Fibroblast of lung (primary cell): ENCODE data around the gene CCDC157. TPM values are rescaled to one million over a fixed set of nuclear protein-coding genes. Genes with fewer than 3 reads are reported as not detected.

Experiments
- DNase-seq, 2 donors: peaks; one replicate each; pipeline versions ENCODE4 v3.0.0 to v3.0.0-alpha.2; 2010; ENCODE audit warnings: low read depth in 2 of 2
- H2AFZ ChIP-seq: 2 replicates; pipeline ENCODE4 v1.5.1; 2012; ENCODE audit warnings: low read length, control low read depth, inconsistent platforms
- H3K27ac ChIP-seq: 2 replicates; pipeline ENCODE4 v1.5.1; 2011; ENCODE audit warnings: low read length, control low read depth; ENCODE audit not compliant: insufficient read depth
- H3K27me3 ChIP-seq: 2 replicates; pipeline ENCODE4 v1.5.1; 2011; ENCODE audit warnings: mild to moderate bottlenecking, low read length; ENCODE audit not compliant: control insufficient read depth, insufficient read depth
- H3K36me3 ChIP-seq: 2 replicates; pipeline ENCODE4 v1.5.1; 2011; ENCODE audit warnings: low read length; ENCODE audit not compliant: control insufficient read depth, insufficient read depth
- H3K4me1 ChIP-seq: 2 replicates; pipeline ENCODE4 v1.5.1; 2011; ENCODE audit warnings: low read length; ENCODE audit not compliant: control insufficient read depth, insufficient read depth; ENCODE audit errors: extremely low read depth
- H3K4me2 ChIP-seq: 2 replicates; pipeline ENCODE4 v1.5.1; 2011; ENCODE audit warnings: low read length, control low read depth; ENCODE audit not compliant: insufficient read depth; ENCODE audit errors: extremely low read depth
- H3K4me3 ChIP-seq, 4 experiments: fragments of 200-600 bp in 1 of 4; sonication (generic) in 1 of 4; replicated peaks in 1 of 4; 2 replicates each; pipeline ENCODE4 v1.5.1; 2011 to 2016; ENCODE audit warnings: low read length in 4 of 4, low read depth in 3 of 4, mild to moderate bottlenecking in 3 of 4, control low read depth in 2 of 4, inconsistent platforms in 1 of 4, mixed read lengths in 1 of 4; ENCODE audit not compliant: insufficient read depth in 1 of 4; ENCODE audit errors: control extremely low read depth in 1 of 4
- H3K79me2 ChIP-seq: 2 replicates; pipeline ENCODE4 v1.5.1; 2012; ENCODE audit warnings: mild to moderate bottlenecking, low read length, inconsistent platforms; ENCODE audit not compliant: control insufficient read depth, insufficient read depth
- H3K9ac ChIP-seq: 2 replicates; pipeline ENCODE4 v1.5.1; 2011; ENCODE audit warnings: mild to moderate bottlenecking, low read length, control low read depth; ENCODE audit not compliant: insufficient read depth
- H3K9me3 ChIP-seq: 2 replicates; pipeline ENCODE4 v1.5.1; 2012; ENCODE audit warnings: low read depth, low read length; ENCODE audit not compliant: control insufficient read depth, insufficient read depth
- H4K20me1 ChIP-seq: 2 replicates; pipeline ENCODE4 v1.5.1; 2011; ENCODE audit warnings: low read length; ENCODE audit not compliant: control insufficient read depth, insufficient read depth; ENCODE audit errors: extremely low read depth
- CTCF ChIP-seq, 2 donors: IDR thresholded peaks in 1 of 2; conservative IDR thresholded peaks in 1 of 2; 1 replicate in 1 of 2; 2 replicates in 1 of 2; pipeline ENCODE4 v1.5.1; 2011 to 2012; ENCODE audit warnings: low read length in 2 of 2, control low read depth in 1 of 2, inconsistent platforms in 1 of 2, low read depth in 1 of 2, mild to moderate bottlenecking in 1 of 2
- EZH2 ChIP-seq: IDR thresholded peaks from 2 replicates; pipeline ENCODE4 v1.5.1; 2012; ENCODE audit warnings: low read length, control low read depth, mild to moderate bottlenecking; ENCODE audit errors: missing control alignments
- polyA plus RNA-seq, 2 donors: library from polyadenylated mRNA; depleted of rRNA in 1 of 2; stranded (reverse) in 1 of 2; unstranded in 1 of 2; fragments of >200 nt; gene quantifications; 2 replicates each; pipeline ENCODE4 v1.2.1, GENCODE V29; 2011 to 2012; ENCODE audit warnings: missing spikeins in 1 of 2
- total RNA-seq: library from RNA; depleted of rRNA; stranded (reverse); fragments of >200 nt; gene quantifications from 2 replicates; pipeline ENCODE4 v1.2.1, GENCODE V29; 2014

Gene CCDC157
- total and polyA plus RNA-seq, 2 donors (not counting 1 experiment from before 2014, with no cell fraction given): 0.77 to 1.5 TPM

- Histone ChIP-seq H3K4me2 (no peak overlapping the region), H3K36me3 (no peaks in the 10 kb centered on the region), H4K20me1 (peaks cover 2% of the 10 kb centered on the region), H3K79me2 (peaks cover 15% of the 10 kb centered on the region), H3K9me3 (no peaks in the 10 kb centered on the region), H2AFZ (no peak overlapping the region), H3K27ac (no peak overlapping the region), H3K9ac (no peak overlapping the region), H3K27me3 (no peaks in the 10 kb centered on the region), H3K4me3 (no peak overlapping the region), H3K4me1 (peaks cover 25% of the 10 kb centered on the region)
- TF ChIP-seq EZH2: no peak
- TF ChIP-seq CTCF (conservative IDR thresholded peaks at IDR 0.05 in 1 of 2, IDR thresholded peaks at IDR 0.05 in 1 of 2; ENCODE audit: low read depth in 1 of 2, low read length in 2 of 2): no peak
- DNase-seq: peak in 1 of 2 donors; percentile 55
Observed at GRCh38 chr22:30314915-30315314, 41.9 kb upstream of the CCDC157 start.

- TF ChIP-seq CTCF (conservative IDR thresholded peaks at IDR 0.05 in 1 of 2, IDR thresholded peaks at IDR 0.05 in 1 of 2; ENCODE audit: low read depth in 1 of 2, low read length in 2 of 2) (no peak), EZH2 (no peak)
- Histone ChIP-seq H3K4me2 (no peak overlapping the region), H3K9ac (no peak overlapping the region), H3K36me3 (peaks cover 2% of the 10 kb centered on the region), H3K79me2 (peaks cover 15% of the 10 kb centered on the region), H2AFZ (no peak overlapping the region), H3K27me3 (no peaks in the 10 kb centered on the region), H3K4me1 (peaks cover 15% of the 10 kb centered on the region), H3K9me3 (no peaks in the 10 kb centered on the region), H3K27ac (no peak overlapping the region), H3K4me3 (no peak overlapping the region), H4K20me1 (peaks cover 2% of the 10 kb centered on the region)
- DNase-seq: no peak
Observed at GRCh38 chr22:30315962-30316576, 40.7 kb upstream of the CCDC157 start.

- H3K36me3 ChIP-seq: peaks cover 2% of the 10 kb centered on the region
- no peak for DNase-seq
- TF ChIP-seq EZH2 (no peak), CTCF (conservative IDR thresholded peaks at IDR 0.05 in 1 of 2, IDR thresholded peaks at IDR 0.05 in 1 of 2; ENCODE audit: low read depth in 1 of 2, low read length in 2 of 2) (no peak)
- no peaks in the 10 kb centered on the region for H3K9me3 ChIP-seq
- H3K27me3 ChIP-seq: no peaks in the 10 kb centered on the region
- H3K27ac ChIP-seq: no peak overlapping the region
- no peak overlapping the region for H2AFZ ChIP-seq
- no peaks in the 10 kb centered on the region for H4K20me1 ChIP-seq
- no peak overlapping the region for H3K4me2 ChIP-seq
- H3K4me3 ChIP-seq: no peak overlapping the region
- H3K79me2 ChIP-seq: peaks cover 13% of the 10 kb centered on the region
- H3K9ac ChIP-seq: no peak overlapping the region
- H3K4me1 ChIP-seq: peaks cover 6% of the 10 kb centered on the region
Observed at GRCh38 chr22:30317778-30318177, 39.0 kb upstream of the CCDC157 start.
